NCI-H2081 treated with DMSO at 0.1 percent for 48 hours (cell line): Measurements from ENCODE around the gene TRIM10.
"Not testable (repeated sequence)": the region's sequence is repeated elsewhere in the genome, so short reads cannot be mapped to it uniquely, and the experiment has no call there.

Experiments
- DNase-seq: peaks from one replicate; lab custom pipeline; 2025; lab: John Stamatoyannopoulos, UW

The TRIM10 gene

GRCh38 chr6:30127238-30128093 is 33.5 kb downstream of the TRIM10 start:
- no peak for DNase-seq

GRCh38 chr6:30122515-30122914 is 38.5 kb downstream of the TRIM10 start:
- no peak for DNase-seq

- DNase-seq: no peak
Observed at GRCh38 chr6:30121446-30122366, 39.3 kb downstream of the TRIM10 start.

GRCh38 chr6:30118691-30119090 is 42.3 kb downstream of the TRIM10 start:
- DNase-seq: not testable (repeated sequence)

- DNase-seq: no peak
Observed at GRCh38 chr6:30116724-30117123, 44.3 kb downstream of the TRIM10 start.

- no peak for DNase-seq
Observed at GRCh38 chr6:30113841-30114240, 47.2 kb downstream of the TRIM10 start.

- no peak for DNase-seq
Observed at GRCh38 chr6:30113003-30113759, 47.8 kb downstream of the TRIM10 start, which contains the start of gene TRIM31. TSS of gene TRIM31 (minus strand) at chr6:30113090. CDS start at chr6:30112805, 285 bp downstream.

GRCh38 chr6:30112402-30112994 is 48.5 kb downstream of the TRIM10 start:
- no peak for DNase-seq

GRCh38 chr6:30111266-30111856 is 49.6 kb downstream of the TRIM10 start:
- no peak for DNase-seq

GRCh38 chr6:30104661-30105060 is 56.4 kb downstream of the TRIM10 start:
- no peak for DNase-seq

GRCh38 chr6:30103872-30104179 is 57.2 kb downstream of the TRIM10 start:
- DNase-seq: no peak

GRCh38 chr6:30102970-30103871 is 57.8 kb downstream of the TRIM10 start:
- DNase-seq: peak; percentile 37

- DNase-seq: no peak
Observed at GRCh38 chr6:30102414-30102969, 58.5 kb downstream of the TRIM10 start.
